ENCODE data around the gene HOXB2. TPM values are rescaled to one million over a fixed set of nuclear protein-coding genes. Genes with fewer than 3 reads are reported as not detected.

HOXB2 gene
- total and polyA plus RNA-seq, 2 of the 8 experiments (the other 6 are each of a cell fraction or from before 2014, with no cell fraction given) = not detected

DNA sequence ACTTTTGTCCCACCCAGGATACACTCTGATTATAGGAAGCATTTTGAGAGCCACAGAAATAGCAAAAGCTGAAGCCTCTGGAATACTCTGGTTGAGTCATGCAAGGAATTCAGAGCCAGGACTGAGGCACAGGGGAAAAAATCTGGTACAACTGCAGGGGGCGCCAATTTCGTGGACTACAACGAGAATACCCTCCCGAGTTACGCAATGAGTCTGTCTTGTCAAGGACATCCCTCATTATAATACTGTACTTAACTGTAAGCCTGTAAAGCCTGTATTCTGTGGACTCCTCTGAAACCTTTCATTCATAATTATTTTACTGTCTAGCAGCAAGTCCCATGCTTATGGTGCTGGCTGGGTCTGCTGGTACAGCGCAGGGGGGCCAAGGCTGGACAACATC, 21.9 kb downstream of the HOXB2 start:
- peaks cover 7 to 18% (median 9%) of the 10 kb centered on the region in 4 experiments for H3K4me1 ChIP-seq (replicated peaks in 1 of 4; ENCODE audit: control insufficient read depth in 3 of 4, insufficient read depth in 4 of 4, low read length in 3 of 4)
- TF ChIP-seq KDM4A (IDR thresholded peaks at IDR 0.05; ENCODE audit: low read depth, low read length, severe bottlenecking) = no peak
- no peak for TF ChIP-seq TBP (IDR thresholded peaks at IDR 0.05; ENCODE audit: low read depth, low read length)
- peak; percentile 86 for TF ChIP-seq CEBPB (IDR thresholded peaks at IDR 0.05; ENCODE audit: low read depth, low read length)
- no peak for TF ChIP-seq SRF (IDR thresholded peaks at IDR 0.05; ENCODE audit: low read depth, low read length)
- TF ChIP-seq, protein P1, sequence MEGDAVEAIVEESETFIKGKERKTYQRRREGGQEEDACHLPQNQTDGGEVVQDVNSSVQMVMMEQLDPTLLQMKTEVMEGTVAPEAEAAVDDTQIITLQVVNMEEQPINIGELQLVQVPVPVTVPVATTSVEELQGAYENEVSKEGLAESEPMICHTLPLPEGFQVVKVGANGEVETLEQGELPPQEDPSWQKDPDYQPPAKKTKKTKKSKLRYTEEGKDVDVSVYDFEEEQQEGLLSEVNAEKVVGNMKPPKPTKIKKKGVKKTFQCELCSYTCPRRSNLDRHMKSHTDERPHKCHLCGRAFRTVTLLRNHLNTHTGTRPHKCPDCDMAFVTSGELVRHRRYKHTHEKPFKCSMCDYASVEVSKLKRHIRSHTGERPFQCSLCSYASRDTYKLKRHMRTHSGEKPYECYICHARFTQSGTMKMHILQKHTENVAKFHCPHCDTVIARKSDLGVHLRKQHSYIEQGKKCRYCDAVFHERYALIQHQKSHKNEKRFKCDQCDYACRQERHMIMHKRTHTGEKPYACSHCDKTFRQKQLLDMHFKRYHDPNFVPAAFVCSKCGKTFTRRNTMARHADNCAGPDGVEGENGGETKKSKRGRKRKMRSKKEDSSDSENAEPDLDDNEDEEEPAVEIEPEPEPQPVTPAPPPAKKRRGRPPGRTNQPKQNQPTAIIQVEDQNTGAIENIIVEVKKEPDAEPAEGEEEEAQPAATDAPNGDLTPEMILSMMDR (IDR thresholded peaks at IDR 0.05; ENCODE audit: control extremely low read depth in 1 of 3, insufficient read depth in 1 of 3, low read depth in 1 of 3, low read length in 3 of 3) = peak in 2 of 3 experiments; percentile 23 to 41; a peak in 2 of 4 replicates
- peak; percentile 4 for TF ChIP-seq EZH2 (IDR thresholded peaks at IDR 0.05; ENCODE audit: low read depth, low read length, severe bottlenecking)
- H3K4me2 ChIP-seq (ENCODE audit: insufficient read depth in 1 of 2, low read depth in 2 of 2, low read length in 2 of 2) = no peak overlapping the region
- ChIA-PET POLR2A (ENCODE audit: partially characterized antibody) (no interaction called here), CTCF (ENCODE audit: partially characterized antibody) (interaction anchor here (0.7 to 3.6 kb wide), 15 partner anchors 9 to 307 kb away, joined by 3 to 21 read pairs (median 6); partner anchors contain the start of gene HOXB5)
- no peak overlapping the region for H2BK12ac ChIP-seq (ENCODE audit: low read depth, low read length)
- H4K5ac ChIP-seq (ENCODE audit: insufficient read length, low read depth, low read length) = no peak overlapping the region
- no peak overlapping the region for H2BK120ac ChIP-seq (replicated peaks; ENCODE audit: low read depth, low read length)
- H2BK15ac ChIP-seq (ENCODE audit: low read length) = no peak overlapping the region; the same call in 1 of the 2 replicates
- H3K23ac ChIP-seq (ENCODE audit: insufficient read length) = no peak overlapping the region
- no peak overlapping the region for H3K27ac ChIP-seq (ENCODE audit: low read depth, low read length)
- H3K18ac ChIP-seq (ENCODE audit: extremely low read depth, low read length) = no peak overlapping the region
- H3K27me3 ChIP-seq (replicated peaks in 1 of 4; ENCODE audit: control insufficient read depth in 3 of 4, extremely low read depth in 1 of 4, insufficient read depth in 3 of 4, low read length in 3 of 4) = peaks cover 39 to 84% (median 81%) of the 10 kb centered on the region in 4 experiments
- H3K56ac ChIP-seq (replicated peaks; ENCODE audit: insufficient read length, low read depth, low read length) = no peak overlapping the region
- H2AK5ac ChIP-seq (ENCODE audit: low read depth, low read length) = no peak overlapping the region
- FAIRE-seq = no peak
- H3K79me1 ChIP-seq (ENCODE audit: low read depth, low read length) = no peaks in the 10 kb centered on the region
- H3K23me2 ChIP-seq (ENCODE audit: low read depth, low read length) = peaks cover 4% of the 10 kb centered on the region; the same call in 1 of the 2 replicates
- H3K14ac ChIP-seq (ENCODE audit: insufficient read length) = no peak overlapping the region
- H3K79me2 ChIP-seq (ENCODE audit: control insufficient read depth in 1 of 2, insufficient read depth in 2 of 2, low read length in 2 of 2) = no peaks in the 10 kb centered on the region
- no peak for DNase-seq (ENCODE audit: low read depth in 1 of 2, low spot score in 2 of 2)
- 72% methylated on average over 6 of the region's 6 CpGs; no CpG with 5 or more reads in 1 of the 2 experiments for WGBS, 2 experiments (ENCODE audit: extremely low coverage in 1 of 2, insufficient coverage in 1 of 2, insufficient read length in 1 of 2, insufficient replicate concordance in 2 of 2, low coverage in 1 of 2, low lambda C conversion rate in 2 of 2, missing lambda C conversion rate in 1 of 2)
- no peak overlapping the region for H2BK5ac ChIP-seq (ENCODE audit: low read depth, low read length)
- no peak overlapping the region for H3K4me3 ChIP-seq (ENCODE audit: extremely low read depth in 1 of 4, insufficient read depth in 2 of 4, low read depth in 3 of 4, low read length in 4 of 4)
- H3K36me3 ChIP-seq (ENCODE audit: control insufficient read depth in 2 of 4, insufficient read depth in 4 of 4, low read length in 3 of 4) = no peaks in the 10 kb centered on the region
- no peaks in the 10 kb centered on the region for H3K9me3 ChIP-seq (ENCODE audit: insufficient read depth in 2 of 2, low read depth in 1 of 2, low read length in 1 of 2)
- H3K9ac ChIP-seq (replicated peaks in 1 of 4; ENCODE audit: extremely low read depth in 1 of 4, low read depth in 3 of 4, low read length in 3 of 4) = no peak overlapping the region
- no peak overlapping the region for H2BK20ac ChIP-seq (ENCODE audit: low read length)
- H2AFZ ChIP-seq (ENCODE audit: low read length) = no peak overlapping the region
- no peak overlapping the region for H4K91ac ChIP-seq (replicated peaks; ENCODE audit: insufficient read length, low read length)
- no peak overlapping the region for H3K4ac ChIP-seq (replicated peaks; ENCODE audit: insufficient read length, low read depth, low read length)
- peaks cover 0 to 4% of the 10 kb centered on the region in 2 experiments for H4K20me1 ChIP-seq (replicated peaks in 1 of 2; ENCODE audit: control insufficient read depth in 1 of 2, insufficient read depth in 2 of 2, low read length in 2 of 2)
- H4K8ac ChIP-seq (ENCODE audit: extremely low read depth, insufficient read depth, low read length) = no peak overlapping the region
